Right atrium auricular region (tissue), 2 donors: ENCODE results near the gene CSRP3. TPM values are rescaled to one million over a fixed set of nuclear protein-coding genes. Genes with fewer than 3 reads are reported as not detected.
"Not testable (repeated sequence)": the region's sequence is repeated elsewhere in the genome, so short reads cannot be mapped to it uniquely, and the experiment has no call there.

Experiments used
- DNase-seq: peaks from one replicate; pipeline ENCODE4 v3.0.0-alpha.2; 2019; ENCODE audit warnings: low spot score
- H3K27ac ChIP-seq, 2 donors: fragments of 200-600 bp; sonication (generic); 1 replicate in 1 of 2; 2 replicates in 1 of 2; pipeline ENCODE4 v1.5.1; 2016 to 2019
- H3K27me3 ChIP-seq, 2 donors: fragments of 200-600 bp; sonication (generic); one replicate each; pipeline versions ENCODE4 v1.5.1 to v1.6.0; 2017 to 2019
- H3K36me3 ChIP-seq: fragments of 200-600 bp; sonication (generic); one replicate; pipeline ENCODE4 v1.5.1; 2016
- H3K4me1 ChIP-seq, 2 donors: fragments of 200-600 bp; sonication (generic); one replicate each; pipeline versions ENCODE4 v1.5.1 to v1.6.0; 2017 to 2019
- H3K4me3 ChIP-seq, 2 donors: fragments of 200-600 bp; sonication (generic); 1 replicate in 1 of 2; 2 replicates in 1 of 2; pipeline ENCODE4 v1.5.1; 2017 to 2019; ENCODE audit warnings: mild to moderate bottlenecking in 1 of 2, moderate library complexity in 1 of 2
- H3K9me3 ChIP-seq, 2 donors: fragments of 200-600 bp; sonication (generic); one replicate each; pipeline ENCODE4 v1.5.1; 2019
- CTCF ChIP-seq, 2 donors: fragments of 200-600 bp; sonication (generic); IDR thresholded peaks; one replicate each; pipeline ENCODE4 v1.5.1; 2019; ENCODE audit warnings: antibody characterized with exemption in 2 of 2
- total RNA-seq, 2 donors: library from RNA; depleted of rRNA; stranded (reverse); fragments of >200 nt; gene quantifications; one replicate each; pipeline ENCODE4 v1.1.0, GENCODE V29; 2016

The CSRP3 gene
- total RNA-seq, 2 donors from 2014 or later: 1,021 to 1,621 TPM

- peaks cover 0 to 7% of the 10 kb centered on the region in 2 donors for H3K4me1 ChIP-seq
- no peak overlapping the region for H3K4me3 ChIP-seq
- DNase-seq: no peak
- H3K27me3 ChIP-seq: no peaks in the 10 kb centered on the region
- no peak for TF ChIP-seq CTCF (IDR thresholded peaks at IDR 0.05)
- H3K36me3 ChIP-seq: peaks cover 20% of the 10 kb centered on the region
- no peaks in the 10 kb centered on the region for H3K9me3 ChIP-seq
- H3K27ac ChIP-seq: no peak overlapping the region
Observed at GRCh38 chr11:19162951-19163505, 38.8 kb downstream of the CSRP3 start.

- H3K36me3 ChIP-seq: peaks cover 22% of the 10 kb centered on the region
- H3K9me3 ChIP-seq: no peaks in the 10 kb centered on the region
- H3K27me3 ChIP-seq: no peaks in the 10 kb centered on the region
- H3K27ac ChIP-seq: no peak overlapping the region
- no peak for DNase-seq
- H3K4me3 ChIP-seq: no peak overlapping the region
- no peaks in the 10 kb centered on the region for H3K4me1 ChIP-seq
- no peak for TF ChIP-seq CTCF (IDR thresholded peaks at IDR 0.05)
Observed at GRCh38 chr11:19161651-19162050, 40.1 kb downstream of the CSRP3 start.

- Histone ChIP-seq H3K9me3 (no peaks in the 10 kb centered on the region), H3K4me1 (no peaks in the 10 kb centered on the region), H3K27me3 (no peaks in the 10 kb centered on the region), H3K4me3 (no peak overlapping the region), H3K27ac (no peak overlapping the region), H3K36me3 (peaks cover 24% of the 10 kb centered on the region)
- DNase-seq: no peak
- TF ChIP-seq CTCF (IDR thresholded peaks at IDR 0.05): peak in 1 of 2 donors; percentile 32
Observed at GRCh38 chr11:19160847-19161246, 40.9 kb downstream of the CSRP3 start.

- no peaks in the 10 kb centered on the region for H3K27me3 ChIP-seq
- no peak for DNase-seq
- H3K4me3 ChIP-seq: no peak overlapping the region
- H3K27ac ChIP-seq: no peak overlapping the region
- H3K4me1 ChIP-seq: no peaks in the 10 kb centered on the region
- H3K36me3 ChIP-seq: peaks cover 10% of the 10 kb centered on the region
- H3K9me3 ChIP-seq: no peaks in the 10 kb centered on the region
- no peak for TF ChIP-seq CTCF (IDR thresholded peaks at IDR 0.05)
Observed at GRCh38 chr11:19156892-19157291, 44.9 kb downstream of the CSRP3 start.

- Histone ChIP-seq H3K27ac (no peak overlapping the region), H3K4me3 (no peak overlapping the region), H3K9me3 (no peaks in the 10 kb centered on the region), H3K27me3 (no peaks in the 10 kb centered on the region), H3K36me3 (peaks cover 9% of the 10 kb centered on the region), H3K4me1 (no peaks in the 10 kb centered on the region)
- DNase-seq: no peak
- TF ChIP-seq CTCF (IDR thresholded peaks at IDR 0.05): no peak
Observed at GRCh38 chr11:19145319-19145718, 56.5 kb downstream of the CSRP3 start.

- not testable (repeated sequence) for H3K27ac ChIP-seq, H3K9me3 ChIP-seq, DNase-seq, H3K4me1 ChIP-seq, H3K4me3 ChIP-seq, H3K27me3 ChIP-seq, H3K36me3 ChIP-seq
Observed at GRCh38 chr11:19136884-19137283, 64.9 kb downstream of the CSRP3 start.
